Posterior cingulate gyrus (tissue), 11 donors: ENCODE data around the gene FTSJ1.

ENCODE experiments used
- DNase-seq, 10 donors: peaks; one replicate each; pipeline versions ENCODE4 v3.0.0 to v3.0.0-alpha.2; 2020 to 2021; ENCODE audit warnings: mixed read lengths in 3 of 10
- intact Hi-C: fragments of 100-400 bp; cut with DNase I; formaldehyde crosslinking; loops from one replicate; pipeline ENCODE4 v1.15.1; 2023

Gene FTSJ1

GRCh38 chrX:48470110-48470832 lies 5.7 kb upstream of the FTSJ1 start, which contains the start of gene SLC38A5:
Gene SLC38A5, minus strand, starts transcription at chrX:48470260. Its CDS starts 2,336 bp downstream, at chrX:48467924.
- DNase-seq: no peak
- intact Hi-C loops: no loop called here

- no peak for DNase-seq
- intact Hi-C loops: no loop called here
Observed at GRCh38 chrX:48470833-48471118, 5.2 kb upstream of the FTSJ1 start.

GRCh38 chrX:48471504-48471903 lies 4.5 kb upstream of the FTSJ1 start:
- intact Hi-C loops: no loop called here

GRCh38 chrX:48472225-48472624 lies 3.8 kb upstream of the FTSJ1 start:
- intact Hi-C loops: no loop called here
- DNase-seq: no peak

More at GRCh38 chrX:48471504-48471903, 4.5 kb upstream of the FTSJ1 start:
- no peak for DNase-seq

GRCh38 chrX:48472851-48473703 lies 2.9 kb upstream of the FTSJ1 start:
- intact Hi-C loops: no loop called here
- peak in 1 of 10 donors; percentile 10 for DNase-seq

GRCh38 chrX:48473704-48473990 lies 2.4 kb upstream of the FTSJ1 start:
- DNase-seq: peak in 1 of 10 donors; percentile 81
- intact Hi-C loops: no loop called here

- peak in 2 of 10 donors; percentile 51 to 82 for DNase-seq
- intact Hi-C loops: no loop called here
Observed at GRCh38 chrX:48474127-48474526, 1.9 kb upstream of the FTSJ1 start.

- DNase-seq: peak in 1 of 10 donors; percentile 57
- intact Hi-C loops: no loop called here
Observed at GRCh38 chrX:48474581-48474980, 1.4 kb upstream of the FTSJ1 start.

GRCh38 chrX:48475296-48475695 lies 703 bp upstream of the FTSJ1 start:
- intact Hi-C loops: loop anchor here (1.0 kb wide), 1 partner anchor 64 kb away; the partner anchor contains the start of gene TBC1D25

GRCh38 chrX:48476919-48477318 lies 920 bp downstream of the FTSJ1 start:
- peak in 1 of 10 donors; percentile 6 for DNase-seq
- intact Hi-C loops: no loop called here

More at GRCh38 chrX:48475296-48475695, 703 bp upstream of the FTSJ1 start:
- no peak for DNase-seq

- intact Hi-C loops: no loop called here
- DNase-seq: peak in 3 of 10 donors; percentile 28 to 70 (median 65)
Observed at GRCh38 chrX:48477960-48478755, 2.2 kb downstream of the FTSJ1 start.

GRCh38 chrX:48478806-48479205 lies 2.8 kb downstream of the FTSJ1 start:
- peak in 3 of 10 donors; percentile 31 to 61 (median 52) for DNase-seq
- intact Hi-C loops: no loop called here

GRCh38 chrX:48480142-48480541 lies 4.1 kb downstream of the FTSJ1 start:
- peak in 1 of 10 donors; percentile 5 for DNase-seq
- intact Hi-C loops: no loop called here

GRCh38 chrX:48480583-48480982 lies 4.6 kb downstream of the FTSJ1 start:
- intact Hi-C loops: no loop called here
- DNase-seq: peak in 1 of 10 donors; percentile 4

- intact Hi-C loops: no loop called here
- DNase-seq: peak in 2 of 10 donors; percentile 58 to 60
Observed at GRCh38 chrX:48482526-48482925, 6.5 kb downstream of the FTSJ1 start.

GRCh38 chrX:48487362-48487798 lies 11.4 kb downstream of the FTSJ1 start:
- DNase-seq: peak in 1 of 10 donors; percentile 35
- intact Hi-C loops: no loop called here

- DNase-seq: no peak
- intact Hi-C loops: no loop called here
Observed at GRCh38 chrX:48488034-48488433, 12.0 kb downstream of the FTSJ1 start.

- DNase-seq: peak in 2 of 10 donors; percentile 26 to 62
- intact Hi-C loops: no loop called here
Observed at GRCh38 chrX:48489296-48489695, 13.3 kb downstream of the FTSJ1 start.

GRCh38 chrX:48489892-48490291 lies 13.9 kb downstream of the FTSJ1 start:
- intact Hi-C loops: no loop called here
- DNase-seq: peak in 1 of 10 donors; percentile 15

GRCh38 chrX:48490661-48491060 lies 14.7 kb downstream of the FTSJ1 start:
- DNase-seq: peak in 1 of 10 donors; percentile 62
- intact Hi-C loops: no loop called here

- DNase-seq: peak in 1 of 10 donors; percentile 20
- intact Hi-C loops: no loop called here
Observed at GRCh38 chrX:48491809-48492208, 15.8 kb downstream of the FTSJ1 start.
